SK-N-SH (cell line): Measurements from ENCODE around the gene TET1.

Experiments
- EP300 ChIP-seq, 2 experiments: IDR thresholded peaks; 2 replicates each; pipeline versions ENCODE4 v1.4.0 to v1.6.1; 2012; ENCODE audit warnings: borderline replicate concordance in 1 of 2, low read depth in 1 of 2, low read length in 1 of 2
- MXI1 ChIP-seq: IDR thresholded peaks from 2 replicates; pipeline ENCODE4 v1.6.1; 2012; ENCODE audit warnings: mild to moderate bottlenecking, low read depth, low read length, improper control_type of control experiment
- NFIC ChIP-seq: IDR thresholded peaks from 2 replicates; pipeline ENCODE4 v1.4.0; 2012; ENCODE audit warnings: borderline replicate concordance
- POLR2AphosphoS5 ChIP-seq: IDR thresholded peaks from 2 replicates; pipeline ENCODE4 v1.6.1; 2012; ENCODE audit warnings: low read depth, low read length
- RAD21 ChIP-seq: IDR thresholded peaks from 2 replicates; pipeline ENCODE4 v1.6.1; 2012; ENCODE audit warnings: mild to moderate bottlenecking, low read length
- RCOR1 ChIP-seq: fragments of 150-350 bp; IDR thresholded peaks from 2 replicates; pipeline ENCODE4 v1.6.1; 2017; ENCODE audit warnings: antibody characterized with exemption, low read length
- SMC3 ChIP-seq: IDR thresholded peaks from 2 replicates; pipeline ENCODE4 v1.6.1; 2012; ENCODE audit warnings: low read depth, low read length, improper control_type of control experiment
- YY1 ChIP-seq: IDR thresholded peaks from 2 replicates; pipeline ENCODE4 v1.4.0; 2012; ENCODE audit warnings: low read depth, mild to moderate bottlenecking
- TF ChIP-seq, protein P1 (sequence below): fragments of 200-600 bp; sonication (generic); IDR thresholded peaks from 2 replicates; pipeline ENCODE4 v1.6.1; 2017; ENCODE audit warnings: antibody characterized with exemption, mild to moderate bottlenecking, moderate library complexity
- TF ChIP-seq, protein P2 (sequence below): IDR thresholded peaks from 2 replicates; pipeline ENCODE4 v1.4.0; 2012; ENCODE audit warnings: low read depth

DNA sequence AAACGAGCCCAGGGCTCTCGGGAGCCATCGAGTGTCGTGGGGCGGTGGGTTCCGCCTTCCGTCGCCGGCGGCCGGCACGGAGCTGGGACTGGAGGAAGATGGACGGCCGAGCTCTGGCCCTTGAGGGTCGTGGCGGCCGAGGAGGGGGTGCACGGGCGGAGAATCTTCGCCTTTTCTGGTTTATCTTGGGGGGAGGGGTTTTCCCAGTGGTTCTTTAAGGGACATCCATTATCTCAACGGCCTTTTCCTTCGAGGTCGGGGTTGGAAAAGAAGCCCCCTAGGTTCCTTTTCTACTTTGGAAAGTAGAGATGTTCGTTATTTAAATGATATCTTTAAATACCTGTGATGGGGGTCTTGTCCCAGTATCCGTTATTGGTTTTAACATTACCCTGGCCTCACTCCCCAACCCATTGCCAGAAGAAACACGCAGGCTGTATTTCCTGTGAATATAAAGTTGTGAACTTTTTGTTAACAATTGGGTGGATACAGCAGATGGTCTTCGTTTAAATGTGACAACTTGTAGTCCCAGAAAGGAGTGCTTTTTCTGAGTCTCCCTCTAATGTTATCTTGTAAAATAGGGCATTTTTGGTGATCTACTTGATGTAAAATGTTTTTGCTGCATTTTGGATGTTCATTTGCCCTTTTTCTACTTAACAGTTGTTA lies 161.7 kb downstream of the TET1 start:
- TF ChIP-seq EP300 (IDR thresholded peaks at IDR 0.05; ENCODE audit: borderline replicate concordance in 1 of 2, low read depth in 1 of 2, low read length in 1 of 2) (no peak), POLR2AphosphoS5 (no peak), RAD21 (no peak), NFIC (no peak), RCOR1 (no peak), MXI1 (no peak), YY1 (no peak), SMC3 (no peak)
- TF ChIP-seq, protein P1, sequence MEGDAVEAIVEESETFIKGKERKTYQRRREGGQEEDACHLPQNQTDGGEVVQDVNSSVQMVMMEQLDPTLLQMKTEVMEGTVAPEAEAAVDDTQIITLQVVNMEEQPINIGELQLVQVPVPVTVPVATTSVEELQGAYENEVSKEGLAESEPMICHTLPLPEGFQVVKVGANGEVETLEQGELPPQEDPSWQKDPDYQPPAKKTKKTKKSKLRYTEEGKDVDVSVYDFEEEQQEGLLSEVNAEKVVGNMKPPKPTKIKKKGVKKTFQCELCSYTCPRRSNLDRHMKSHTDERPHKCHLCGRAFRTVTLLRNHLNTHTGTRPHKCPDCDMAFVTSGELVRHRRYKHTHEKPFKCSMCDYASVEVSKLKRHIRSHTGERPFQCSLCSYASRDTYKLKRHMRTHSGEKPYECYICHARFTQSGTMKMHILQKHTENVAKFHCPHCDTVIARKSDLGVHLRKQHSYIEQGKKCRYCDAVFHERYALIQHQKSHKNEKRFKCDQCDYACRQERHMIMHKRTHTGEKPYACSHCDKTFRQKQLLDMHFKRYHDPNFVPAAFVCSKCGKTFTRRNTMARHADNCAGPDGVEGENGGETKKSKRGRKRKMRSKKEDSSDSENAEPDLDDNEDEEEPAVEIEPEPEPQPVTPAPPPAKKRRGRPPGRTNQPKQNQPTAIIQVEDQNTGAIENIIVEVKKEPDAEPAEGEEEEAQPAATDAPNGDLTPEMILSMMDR = no peak
- TF ChIP-seq, protein P2, sequence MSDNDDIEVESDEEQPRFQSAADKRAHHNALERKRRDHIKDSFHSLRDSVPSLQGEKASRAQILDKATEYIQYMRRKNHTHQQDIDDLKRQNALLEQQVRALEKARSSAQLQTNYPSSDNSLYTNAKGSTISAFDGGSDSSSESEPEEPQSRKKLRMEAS = no peak
